Renal cortical epithelial cell (primary cell): Measurements from ENCODE around the gene CLDN7. TPM values are rescaled to one million over a fixed set of nuclear protein-coding genes. Genes with fewer than 3 reads are reported as not detected.

Experiments
- DNase-seq: peaks from one replicate; pipeline ENCODE4 v3.0.0-alpha.2; 2011; ENCODE audit warnings: low read depth
- total RNA-seq: library from RNA; depleted of rRNA; stranded (reverse); fragments of >200 nt; gene quantifications from 2 replicates; pipeline ENCODE4 v1.2.3, GENCODE V29; 2014

Gene CLDN7
- total RNA-seq, 1 donor from 2014 or later = 25.1 TPM

DNA sequence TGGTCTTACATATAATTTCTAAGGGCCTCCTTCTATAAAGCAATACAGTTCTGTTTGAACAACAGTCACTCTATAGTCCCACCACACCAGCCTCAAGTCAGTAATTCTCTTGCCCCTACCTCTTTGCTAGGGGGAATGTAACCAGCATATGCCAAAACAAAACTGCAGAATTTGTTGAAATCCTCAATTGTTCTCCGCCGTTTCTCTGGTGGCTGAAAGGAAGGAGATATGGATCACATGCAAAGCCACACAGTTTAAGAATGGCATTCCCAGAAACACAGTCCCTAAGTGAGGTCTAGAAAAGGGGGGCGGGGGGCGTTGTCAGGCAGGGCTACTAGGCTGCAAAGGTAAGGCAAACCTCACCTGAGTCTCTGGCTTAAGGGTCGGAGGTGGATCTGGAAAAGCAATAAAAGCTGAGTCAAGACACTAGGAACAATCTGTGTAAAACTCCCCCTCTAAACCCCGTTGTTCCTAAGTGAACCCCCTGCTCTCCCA, 25.0 kb downstream of the CLDN7 start:
- no peak for DNase-seq

DNA sequence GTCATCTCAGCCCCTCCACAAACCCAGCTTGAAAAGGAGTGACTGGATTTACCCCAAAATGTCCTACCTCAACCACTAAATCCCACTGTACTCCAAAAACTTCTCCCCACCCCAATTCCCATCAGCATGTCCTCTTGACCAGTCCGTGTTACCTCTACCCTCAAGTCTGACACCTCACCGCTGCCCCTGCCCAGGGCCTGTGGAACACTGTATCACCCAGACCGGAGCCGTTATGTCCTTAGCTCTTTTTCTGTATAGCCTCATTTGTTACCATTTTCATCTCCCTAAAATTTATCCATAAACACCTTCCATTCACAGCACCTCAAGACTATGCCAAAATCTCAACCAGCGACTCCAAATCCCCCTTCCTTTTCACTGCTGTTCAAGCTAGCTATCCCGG, 25.5 kb downstream of the CLDN7 start:
- no peak for DNase-seq

DNA sequence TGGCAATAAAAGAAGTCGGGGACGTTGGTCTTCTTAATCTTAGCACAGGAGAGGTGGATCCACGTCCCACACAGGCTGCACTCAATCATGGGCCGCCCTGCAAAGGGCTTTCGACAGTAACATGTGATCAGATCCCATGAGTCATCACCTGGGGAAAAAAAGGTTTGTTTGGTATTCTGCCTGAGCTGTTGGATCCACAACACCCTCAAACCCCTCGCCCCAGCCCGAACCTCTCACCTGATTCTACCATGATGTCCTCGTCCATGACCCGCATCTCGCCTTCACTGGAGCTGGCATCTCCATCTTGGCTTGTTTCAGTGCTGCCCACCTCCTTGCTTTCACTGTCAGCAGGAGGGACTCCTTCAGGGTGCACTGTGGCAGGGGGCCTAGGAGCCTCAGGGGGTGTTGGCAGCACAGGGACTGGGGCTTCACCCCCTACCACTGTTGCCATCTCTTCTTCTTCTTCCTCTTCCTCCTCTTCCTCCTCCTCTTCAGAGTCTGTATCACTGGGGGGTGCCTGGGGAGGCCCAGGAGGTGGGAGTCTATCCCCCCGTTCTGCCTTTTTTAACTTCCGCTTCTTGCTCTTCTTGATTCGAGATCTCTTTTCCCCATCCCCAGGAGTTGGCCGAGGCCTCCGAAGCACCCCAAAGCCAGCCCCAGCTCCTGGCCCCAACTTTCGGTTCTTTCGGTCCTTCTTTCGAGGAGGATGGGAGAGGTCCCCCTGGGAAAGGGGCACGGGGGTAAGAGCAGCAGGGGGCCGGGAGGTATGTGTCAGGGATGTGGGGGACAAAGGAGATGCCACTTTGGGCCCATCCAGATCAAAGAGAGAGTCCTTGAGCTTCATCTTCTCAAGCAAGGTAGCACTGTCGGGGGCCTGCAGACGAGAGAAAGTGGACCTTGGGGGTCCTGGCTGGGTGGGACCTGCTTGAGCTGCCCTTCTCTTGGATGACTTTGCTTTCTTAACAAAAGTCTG, 26.3 kb downstream of the CLDN7 start:
- peak; percentile 58 for DNase-seq

DNA sequence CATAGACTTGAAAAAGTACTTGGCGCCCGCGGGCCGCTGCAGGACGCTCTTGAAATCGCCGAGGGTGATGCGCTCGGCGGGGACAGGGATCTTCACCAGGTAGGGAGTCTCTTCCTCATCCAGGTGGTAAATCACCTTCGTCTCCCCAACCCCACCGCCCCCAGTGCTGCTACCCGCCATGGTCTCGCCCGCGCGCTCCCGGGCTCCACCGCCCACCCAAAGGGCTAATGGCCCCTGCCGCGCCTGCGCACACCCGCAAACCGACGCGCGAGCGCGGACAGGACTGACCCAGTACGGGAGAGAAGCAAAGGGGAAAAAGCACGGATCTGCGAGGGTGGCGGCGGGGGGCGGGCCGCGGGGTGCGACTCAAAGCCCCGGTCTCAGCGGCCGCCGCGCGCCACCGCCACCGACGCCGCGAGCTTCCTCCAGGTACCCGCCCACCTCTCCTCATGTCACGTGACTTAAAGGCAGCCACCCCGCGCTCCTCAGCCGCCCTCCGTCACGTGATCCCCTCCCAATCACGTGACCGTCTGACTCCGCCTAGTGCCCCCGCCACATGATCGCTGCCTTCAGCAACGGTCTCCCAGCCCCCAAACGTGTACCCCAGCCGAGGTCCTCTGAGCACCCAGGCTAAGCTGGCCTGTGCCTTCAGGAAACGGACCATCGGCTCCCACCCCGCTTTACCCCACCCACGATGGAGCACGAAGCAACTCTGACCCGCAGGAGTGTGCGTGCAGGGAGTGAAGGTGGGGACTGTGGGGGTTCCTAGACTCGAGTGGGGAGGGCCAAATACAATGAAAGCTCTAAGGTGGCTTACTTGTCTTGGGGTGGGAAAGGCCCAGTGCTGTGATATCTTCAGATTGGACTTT, 28.0 kb downstream of the CLDN7 start, which contains the start of gene DVL2:
DVL2 (minus strand) TSS at position 435 of the 869 bp plus-strand sequence; CDS start at position 180, 255 bp downstream.
- peak; percentile 84 for DNase-seq

DNA sequence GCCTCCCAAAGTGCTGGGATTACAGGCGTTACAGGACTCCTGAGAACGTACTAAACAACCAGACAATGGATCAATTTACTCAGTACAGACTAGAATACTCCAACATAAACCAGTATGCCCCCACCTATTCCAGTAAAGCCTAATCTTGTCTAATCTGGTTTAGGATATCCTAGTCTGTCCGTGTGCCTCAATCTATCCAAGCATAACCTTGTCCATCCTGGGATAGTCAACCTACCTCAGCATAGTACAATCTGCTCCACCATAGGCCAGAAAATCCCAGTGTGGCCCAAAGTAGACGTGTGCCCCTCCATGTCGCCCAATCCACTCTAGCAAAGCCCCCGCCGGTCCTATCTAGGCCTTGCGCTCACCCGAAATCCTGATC, 28.6 kb downstream of the CLDN7 start:
- DNase-seq = peak; percentile 13

DNA sequence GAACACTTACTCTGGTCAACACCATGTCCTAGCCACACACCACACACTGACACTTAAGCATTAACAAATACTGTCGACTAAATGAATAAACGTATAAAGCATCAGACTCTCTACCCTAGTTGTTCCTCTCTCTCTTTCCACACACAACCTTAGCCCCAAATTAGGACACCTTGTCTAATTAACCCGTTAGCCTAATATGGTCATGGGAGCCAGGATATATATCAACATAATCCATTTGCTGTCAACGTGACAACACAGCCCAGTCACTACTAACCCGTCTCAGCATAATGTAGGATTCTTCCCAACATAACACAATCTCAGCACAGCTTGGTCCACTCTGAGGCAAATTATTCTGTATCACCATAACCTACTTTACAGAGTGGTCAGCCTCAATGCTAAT, 30.2 kb downstream of the CLDN7 start:
- no peak for DNase-seq

DNA sequence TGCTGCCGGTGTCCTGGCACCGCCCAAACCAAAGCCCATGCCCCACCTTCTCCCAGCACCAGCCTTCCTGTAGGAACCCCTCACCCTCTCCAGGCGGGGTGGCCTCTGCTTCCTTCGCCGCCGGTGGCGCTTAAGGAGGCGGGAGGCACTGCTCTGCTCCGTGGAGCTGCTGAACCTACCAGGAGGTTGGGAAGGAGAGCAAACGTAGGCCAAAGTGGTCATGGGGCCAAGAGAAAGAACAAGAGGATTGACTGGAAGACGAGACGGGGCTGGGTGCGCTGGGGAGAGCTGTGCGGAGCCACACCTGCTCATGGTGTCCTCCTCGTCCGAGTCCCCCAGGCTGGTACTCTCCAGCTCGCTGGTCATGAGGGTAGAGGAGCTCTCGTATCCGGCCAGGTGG, 32.8 kb downstream of the CLDN7 start:
- DNase-seq = no peak

DNA sequence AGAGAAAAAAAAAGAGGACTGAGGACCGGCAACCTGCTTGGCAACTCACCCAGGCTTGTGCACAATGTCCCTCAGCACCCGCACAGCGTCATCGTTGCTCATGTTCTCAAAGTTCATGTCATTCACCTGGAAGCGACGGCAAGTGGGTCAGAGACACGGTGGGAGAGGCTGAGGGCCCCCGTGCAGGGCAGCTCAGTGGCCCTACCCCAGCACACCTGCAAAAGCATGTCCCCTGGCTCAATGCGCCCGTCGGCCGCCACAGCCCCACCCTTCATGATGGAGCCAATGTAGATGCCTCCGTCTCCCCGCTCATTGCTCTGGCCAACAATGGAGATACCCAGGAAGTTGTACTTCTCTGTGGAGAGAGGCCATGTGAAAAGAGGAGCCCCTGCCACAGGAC, 33.4 kb downstream of the CLDN7 start:
- no peak for DNase-seq

DNA sequence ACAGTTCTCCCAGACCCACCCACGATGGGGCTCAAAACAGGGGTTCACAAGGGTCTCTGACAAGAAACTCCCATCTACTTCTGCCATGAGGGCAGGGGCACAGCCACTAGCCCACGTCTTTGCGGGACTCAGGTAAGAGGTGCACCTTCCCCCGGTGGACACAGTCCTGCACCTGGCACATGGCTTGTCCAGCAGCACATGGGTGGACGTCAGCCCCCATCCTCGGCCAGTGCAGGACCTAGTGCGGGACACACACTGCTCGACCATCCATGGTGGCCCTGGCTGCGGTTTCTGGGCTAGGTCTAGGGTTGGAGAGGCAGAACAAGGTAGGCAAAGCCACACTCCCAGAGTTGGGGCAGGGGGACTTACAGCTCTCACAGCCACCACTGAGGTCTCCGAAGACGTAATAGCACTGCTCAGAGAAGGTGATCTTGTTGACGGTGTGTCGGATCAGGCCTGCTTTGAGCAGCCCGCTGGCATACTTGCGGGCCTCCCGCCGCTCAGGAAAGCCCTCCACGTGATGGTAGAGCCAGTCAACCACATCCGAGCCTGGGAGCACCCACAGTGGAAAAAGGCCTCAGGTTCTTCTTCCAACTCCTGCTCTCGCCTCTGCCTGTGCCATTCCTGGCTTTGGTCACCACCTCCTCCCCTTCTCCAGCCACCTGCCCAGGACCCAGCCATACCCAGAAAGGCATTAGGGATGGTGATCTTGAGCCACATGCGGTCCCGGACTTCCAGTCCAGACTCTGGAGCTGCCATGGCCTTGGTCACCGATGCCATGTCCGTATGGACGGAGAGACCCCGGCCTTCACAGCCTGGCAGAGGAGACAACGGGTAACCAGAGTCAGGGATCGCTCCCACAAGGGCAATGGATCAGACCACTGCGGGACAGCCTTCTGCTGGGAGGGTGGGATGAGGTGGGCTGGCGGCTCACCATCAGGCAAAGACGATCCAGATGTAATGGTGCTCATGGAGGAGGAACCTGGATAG, 35.3 kb downstream of the CLDN7 start:
- no peak for DNase-seq

DNA sequence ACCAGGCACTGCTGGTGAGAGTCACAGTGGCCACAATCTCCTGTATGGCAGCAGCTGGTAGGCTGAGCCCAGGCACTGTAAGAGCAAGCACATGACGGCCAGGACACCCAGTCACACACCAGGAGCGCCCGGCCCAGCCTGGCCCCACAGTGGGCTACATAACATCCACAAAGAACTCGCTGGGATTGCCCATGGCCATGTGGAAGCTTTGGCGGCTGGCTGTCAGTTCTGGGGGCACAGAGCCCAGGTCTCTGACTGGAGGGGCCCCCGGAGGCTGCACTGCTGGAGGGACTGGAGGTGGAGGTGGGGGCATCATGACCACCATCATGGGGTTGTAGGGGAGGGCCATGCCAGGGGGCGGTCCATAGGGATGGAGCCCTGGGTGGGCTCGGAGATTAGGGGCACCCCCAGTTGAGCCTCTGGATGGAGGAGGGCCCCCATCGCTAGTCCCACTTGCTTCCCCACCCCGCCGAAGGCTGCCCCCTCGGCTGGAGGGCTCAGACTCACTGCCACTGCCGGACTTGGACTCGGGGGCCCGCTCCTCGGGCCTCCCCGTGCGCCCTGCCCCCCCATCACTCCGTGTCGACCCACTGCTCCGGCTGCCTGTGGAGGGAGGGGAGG, 36.5 kb downstream of the CLDN7 start:
- no peak for DNase-seq

DNA sequence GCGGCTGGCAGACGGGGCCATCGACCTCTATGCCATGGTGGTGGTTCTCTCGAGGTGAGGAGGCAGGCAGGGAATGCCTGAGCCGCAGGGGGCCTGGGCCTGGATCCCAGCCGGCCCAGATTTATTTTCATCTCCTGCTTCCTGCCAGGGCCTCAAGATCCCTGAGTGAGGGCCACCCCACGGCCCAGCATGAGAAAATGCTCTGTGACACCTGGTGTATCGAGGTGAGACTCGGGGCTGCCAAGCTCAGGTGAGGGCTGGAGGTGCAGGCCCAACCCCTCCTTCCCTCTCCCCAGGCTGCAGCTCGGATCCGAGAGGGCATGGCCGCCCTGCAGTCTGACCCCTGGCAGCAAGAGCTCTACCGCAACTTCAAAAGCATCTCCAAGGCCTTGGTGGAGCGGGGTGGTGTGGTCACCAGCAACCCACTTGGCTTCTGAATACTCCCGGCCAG, 37.6 kb downstream of the CLDN7 start:
- DNase-seq = no peak

DNA sequence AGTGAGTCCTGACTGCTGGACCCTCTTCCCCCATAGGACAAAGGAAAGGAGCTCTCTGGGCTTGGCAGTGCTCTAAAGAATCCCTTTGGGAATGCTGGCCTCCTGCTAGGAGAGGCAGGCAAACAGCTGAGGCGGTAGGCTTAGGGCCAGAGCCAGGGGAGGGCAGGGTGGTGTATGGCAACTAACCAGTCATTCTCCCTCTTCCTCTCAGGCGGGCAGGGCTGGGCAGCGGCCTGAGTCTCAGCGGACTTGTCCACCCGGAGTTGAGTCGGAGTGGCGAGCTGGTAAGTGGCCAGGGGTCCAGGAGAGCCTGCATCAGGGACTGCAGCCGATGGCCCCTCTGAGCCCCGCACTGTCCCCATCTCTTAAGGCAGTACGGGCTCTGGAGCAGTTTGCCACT, 38.2 kb downstream of the CLDN7 start:
- DNase-seq = no peak

DNA sequence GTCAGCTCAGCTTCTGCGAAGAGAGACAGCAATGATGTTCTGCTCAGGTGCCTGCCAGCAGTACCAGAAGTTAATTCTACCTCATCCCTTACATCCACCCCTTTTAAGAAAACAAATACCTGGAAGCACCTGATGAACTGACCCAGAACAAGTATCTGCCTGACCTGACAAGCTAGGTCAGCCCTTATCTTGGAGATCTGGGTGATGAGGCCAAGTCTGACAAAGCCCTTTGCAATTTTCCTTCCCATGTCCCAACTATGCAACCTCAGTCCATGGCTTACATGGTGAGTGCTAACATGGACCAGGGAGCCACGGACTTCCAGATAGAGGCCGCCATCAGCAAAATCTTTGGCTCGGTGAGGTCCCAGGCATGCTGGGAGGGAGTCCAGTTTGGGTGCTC, 38.9 kb downstream of the CLDN7 start:
- DNase-seq = no peak

DNA sequence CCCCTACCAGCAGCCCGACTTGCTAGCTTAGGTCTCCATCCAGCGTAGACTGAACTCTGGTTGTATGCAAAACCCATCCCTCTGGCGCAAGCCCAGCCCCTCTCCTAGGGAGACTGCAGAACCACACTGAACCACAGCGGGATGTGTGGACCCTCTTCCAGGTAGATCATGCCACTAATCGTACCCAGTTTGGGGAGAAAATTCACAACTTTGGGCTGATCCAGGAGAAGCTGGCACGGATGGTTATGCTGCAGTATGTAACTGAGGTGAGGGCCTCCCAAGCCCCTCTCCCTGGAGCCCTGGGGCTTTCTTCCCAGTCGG, 39.3 kb downstream of the CLDN7 start:
- DNase-seq = no peak

DNA sequence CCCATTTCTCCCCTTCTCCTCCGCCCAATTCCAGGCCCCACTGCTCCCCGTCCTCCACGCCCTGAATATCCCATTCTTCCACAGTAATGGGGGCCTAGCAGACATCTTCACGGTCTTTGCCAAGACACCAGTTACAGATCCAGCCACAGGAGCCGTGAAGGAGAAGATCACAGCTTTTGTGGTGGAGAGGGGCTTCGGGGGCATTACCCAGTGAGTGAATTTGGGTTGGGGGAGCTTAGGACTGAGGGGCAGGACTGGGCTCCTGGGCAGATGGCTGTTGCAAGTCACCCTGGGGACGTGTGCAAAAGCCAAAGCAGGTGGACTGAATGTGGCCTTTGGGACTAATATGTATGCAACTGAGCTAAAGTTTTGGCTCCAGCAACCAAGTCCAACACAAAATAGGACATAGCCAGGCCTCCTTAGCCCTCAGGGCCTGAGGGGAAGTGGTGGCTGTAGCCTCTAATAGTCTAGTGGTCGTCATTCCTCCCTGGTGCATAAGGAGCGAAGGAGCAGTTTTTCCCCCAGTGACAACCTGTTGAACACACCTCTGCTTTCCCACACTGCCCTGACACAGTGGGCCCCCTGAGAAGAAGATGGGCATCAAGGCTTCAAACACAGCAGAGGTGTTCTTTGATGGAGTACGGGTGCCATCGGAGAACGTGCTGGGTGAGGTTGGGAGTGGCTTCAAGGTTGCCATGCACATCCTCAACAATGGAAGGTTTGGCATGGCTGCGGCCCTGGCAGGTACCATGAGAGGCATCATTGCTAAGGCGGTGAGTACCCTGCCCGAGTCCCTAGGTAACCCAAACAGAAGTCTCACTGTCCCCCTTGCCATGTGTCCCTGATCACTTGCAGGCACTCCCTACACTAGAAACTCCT, 39.9 kb downstream of the CLDN7 start:
- DNase-seq = no peak

DNA sequence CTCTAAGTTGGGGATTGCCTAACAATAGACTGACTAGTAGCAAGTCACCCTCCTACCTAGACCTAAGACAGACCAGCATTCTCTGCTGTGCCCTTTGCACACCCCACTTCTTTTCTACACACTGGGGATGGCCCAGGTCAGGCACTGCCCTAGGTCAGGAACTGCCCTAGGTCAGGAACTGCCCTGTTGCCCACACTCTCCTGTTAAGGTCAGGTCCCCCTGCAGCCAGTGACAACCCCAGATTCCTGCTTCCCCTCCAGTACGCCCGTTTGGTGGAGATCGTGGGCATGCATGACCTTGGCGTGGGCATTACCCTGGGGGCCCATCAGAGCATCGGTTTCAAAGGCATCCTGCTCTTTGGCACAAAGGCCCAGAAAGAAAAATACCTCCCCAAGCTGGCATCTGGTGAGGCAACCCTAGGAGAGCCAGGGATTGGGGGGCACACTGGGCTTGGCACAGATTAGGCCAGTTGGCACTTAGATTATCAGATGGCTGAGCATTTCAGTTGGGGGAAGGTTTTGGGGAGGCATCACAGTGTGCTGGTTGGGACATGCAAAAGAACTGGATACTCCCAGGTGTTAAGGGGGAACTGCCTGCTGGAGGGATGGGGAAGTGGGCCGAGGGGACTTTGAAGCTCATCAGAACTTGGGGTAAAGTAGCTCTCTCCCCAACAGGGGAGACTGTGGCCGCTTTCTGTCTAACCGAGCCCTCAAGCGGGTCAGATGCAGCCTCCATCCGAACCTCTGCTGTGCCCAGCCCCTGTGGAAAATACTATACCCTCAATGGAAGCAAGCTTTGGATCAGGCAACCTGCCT, 40.8 kb downstream of the CLDN7 start:
- no peak for DNase-seq

DNA sequence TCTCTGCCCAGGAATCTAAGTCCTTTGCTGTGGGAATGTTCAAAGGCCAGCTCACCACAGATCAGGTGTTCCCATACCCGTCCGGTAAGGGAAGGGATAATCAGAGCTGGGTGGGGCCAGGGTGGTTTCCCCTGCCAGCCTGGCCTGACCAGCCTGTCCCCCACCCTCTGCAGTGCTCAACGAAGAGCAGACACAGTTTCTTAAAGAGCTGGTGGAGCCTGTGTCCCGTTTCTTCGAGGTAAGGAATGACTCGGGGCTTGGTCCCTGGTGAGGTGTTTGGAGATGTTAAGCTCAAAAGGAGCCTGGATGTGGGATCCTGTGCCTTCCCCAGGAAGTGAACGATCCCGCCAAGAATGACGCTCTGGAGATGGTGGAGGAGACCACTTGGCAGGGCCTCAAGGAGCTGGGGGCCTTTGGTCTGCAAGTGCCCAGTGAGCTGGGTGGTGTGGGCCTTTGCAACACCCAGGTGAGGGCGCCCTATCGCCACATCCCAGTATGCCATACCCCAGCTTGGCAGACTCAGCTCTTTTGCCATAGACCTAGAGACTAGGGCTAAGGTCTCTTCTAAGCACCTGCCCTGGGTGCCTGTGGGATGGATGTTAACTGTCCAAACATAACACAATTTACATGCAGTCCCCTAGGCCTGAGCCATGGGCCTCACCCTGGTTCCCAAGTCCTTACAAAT, 41.5 kb downstream of the CLDN7 start:
- peak; percentile 58 for DNase-seq
